Stimulated activated naive CD8-positive, alpha-beta T cell treated with anti-CD3 and anti-CD28 coated beads, Interleukin-15, amount 100 ng/mL, for 72 hours (primary cell): ENCODE data around the gene FOXP4.

Experiments used
- ATAC-seq: fragments of 150-1000 bp; cut with Tn5 transposase; 2 replicates; pipeline ENCODE4 v1.10.0; 2021; ENCODE audit warnings: mild to moderate bottlenecking, moderate library complexity
- DNase-seq, 2 donors: peaks; one replicate each; pipeline ENCODE4 v3.0.0; 2021 to 2022
- H3K27ac Mint-ChIP-seq, 2 donors: one replicate each; pipeline ENCODE4 v1.8.0; 2022; ENCODE audit warnings: mild to moderate bottlenecking in 2 of 2, mixed read lengths in 2 of 2, moderate library complexity in 2 of 2
- H3K27me3 Mint-ChIP-seq: one replicate; pipeline ENCODE4 v1.8.0; 2022; ENCODE audit warnings: mixed read lengths
- H3K4me1 Mint-ChIP-seq: one replicate; pipeline ENCODE4 v1.8.0; 2022; ENCODE audit warnings: mild to moderate bottlenecking, mixed read lengths
- H3K4me3 Mint-ChIP-seq, 2 donors: one replicate each; pipeline ENCODE4 v1.8.0; 2022; ENCODE audit warnings: mild to moderate bottlenecking in 2 of 2, mixed read lengths in 2 of 2, moderate library complexity in 1 of 2
- H3K9me3 Mint-ChIP-seq, 2 donors: one replicate each; pipeline ENCODE4 v1.8.0; 2022; ENCODE audit warnings: mixed read lengths in 2 of 2

Gene FOXP4

DNA sequence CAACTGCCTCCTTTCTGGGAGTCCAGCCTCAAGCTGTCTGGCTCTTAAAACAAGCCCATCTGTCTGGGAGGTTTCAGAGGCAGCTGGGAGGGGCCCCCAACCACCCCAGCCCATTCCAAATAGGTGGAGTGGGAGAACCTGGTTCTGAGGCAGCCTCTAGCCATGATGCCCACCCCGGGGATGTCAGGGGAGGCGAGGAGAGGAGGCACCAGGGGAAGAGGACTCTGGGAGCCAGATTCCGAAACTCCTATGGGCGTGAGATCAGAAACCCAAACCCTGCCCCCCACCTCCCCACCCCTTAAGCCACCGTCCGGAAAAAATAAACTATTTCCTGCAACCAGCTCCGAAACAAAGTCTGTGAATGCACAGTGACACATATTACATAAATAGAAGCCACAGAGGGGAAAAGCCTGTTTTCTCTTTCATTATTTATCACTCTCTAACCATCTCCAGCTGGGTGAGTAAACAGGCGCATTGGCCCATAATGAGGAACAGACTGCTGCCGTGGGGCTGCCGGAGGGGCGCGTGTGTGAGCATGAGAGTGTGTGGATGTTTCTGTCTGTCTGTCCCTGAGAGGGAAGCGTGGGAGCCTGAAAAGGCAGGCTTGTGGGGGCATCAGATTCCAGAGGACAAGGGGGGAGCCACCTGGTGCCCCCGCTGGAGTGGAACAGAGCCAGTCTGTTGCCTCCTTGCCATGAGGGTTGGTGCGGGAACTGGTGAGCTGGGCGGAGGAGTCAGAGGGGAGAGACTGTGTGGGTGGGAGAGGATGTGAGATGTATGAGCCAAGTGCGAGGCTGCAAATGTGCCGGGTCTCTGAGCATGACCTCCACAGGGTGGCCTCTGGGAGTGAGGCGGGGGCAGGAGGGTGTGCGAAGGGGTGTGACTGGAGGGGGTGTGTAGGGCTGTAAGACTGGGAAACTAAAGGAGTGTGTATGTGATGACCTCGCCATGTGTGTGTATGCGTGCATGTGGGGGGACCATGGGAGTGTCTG is 14.3 kb upstream of the FOXP4 start:
- H3K27ac Mint-ChIP-seq: peak overlapping the region; percentile 81 to 94
- no peaks in the 10 kb centered on the region for H3K9me3 Mint-ChIP-seq
- peaks cover 48% of the 10 kb centered on the region for H3K27me3 Mint-ChIP-seq

DNA sequence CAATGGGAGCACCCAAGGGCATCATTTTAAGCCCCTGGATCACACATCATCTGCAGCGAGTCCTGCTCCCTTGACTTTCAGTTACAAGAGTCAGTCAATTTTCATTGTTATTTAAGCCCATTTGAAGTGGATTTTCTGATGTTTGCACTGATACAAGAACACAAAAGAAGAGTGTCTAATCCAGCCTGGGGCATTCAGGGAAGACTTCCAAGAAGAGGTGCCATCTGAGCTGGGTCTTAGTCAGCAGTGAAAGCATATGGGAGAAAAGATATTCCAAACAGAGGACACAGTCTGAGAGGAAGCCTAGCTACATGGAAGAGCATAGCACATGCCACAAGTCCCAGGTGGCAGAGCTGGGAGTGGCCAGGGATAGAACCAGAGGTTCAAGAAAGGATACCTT is 10.4 kb upstream of the FOXP4 start:
- Mint-ChIP-seq H3K4me3 (no peak overlapping the region), H3K27ac (no peak overlapping the region), H3K4me1 (peaks cover 51% of the 10 kb centered on the region), H3K27me3 (peaks cover 54% of the 10 kb centered on the region), H3K9me3 (no peaks in the 10 kb centered on the region)
- no peak for DNase-seq
- ATAC-seq: no peak

More for the DNA sequence above, 14.3 kb upstream of the FOXP4 start:
- peaks cover 40% of the 10 kb centered on the region for H3K4me1 Mint-ChIP-seq
- peak overlapping the region; percentile 83 to 93 for H3K4me3 Mint-ChIP-seq
- ATAC-seq (peak; percentile 92), DNase-seq (peak; percentile 79 to 88)

DNA sequence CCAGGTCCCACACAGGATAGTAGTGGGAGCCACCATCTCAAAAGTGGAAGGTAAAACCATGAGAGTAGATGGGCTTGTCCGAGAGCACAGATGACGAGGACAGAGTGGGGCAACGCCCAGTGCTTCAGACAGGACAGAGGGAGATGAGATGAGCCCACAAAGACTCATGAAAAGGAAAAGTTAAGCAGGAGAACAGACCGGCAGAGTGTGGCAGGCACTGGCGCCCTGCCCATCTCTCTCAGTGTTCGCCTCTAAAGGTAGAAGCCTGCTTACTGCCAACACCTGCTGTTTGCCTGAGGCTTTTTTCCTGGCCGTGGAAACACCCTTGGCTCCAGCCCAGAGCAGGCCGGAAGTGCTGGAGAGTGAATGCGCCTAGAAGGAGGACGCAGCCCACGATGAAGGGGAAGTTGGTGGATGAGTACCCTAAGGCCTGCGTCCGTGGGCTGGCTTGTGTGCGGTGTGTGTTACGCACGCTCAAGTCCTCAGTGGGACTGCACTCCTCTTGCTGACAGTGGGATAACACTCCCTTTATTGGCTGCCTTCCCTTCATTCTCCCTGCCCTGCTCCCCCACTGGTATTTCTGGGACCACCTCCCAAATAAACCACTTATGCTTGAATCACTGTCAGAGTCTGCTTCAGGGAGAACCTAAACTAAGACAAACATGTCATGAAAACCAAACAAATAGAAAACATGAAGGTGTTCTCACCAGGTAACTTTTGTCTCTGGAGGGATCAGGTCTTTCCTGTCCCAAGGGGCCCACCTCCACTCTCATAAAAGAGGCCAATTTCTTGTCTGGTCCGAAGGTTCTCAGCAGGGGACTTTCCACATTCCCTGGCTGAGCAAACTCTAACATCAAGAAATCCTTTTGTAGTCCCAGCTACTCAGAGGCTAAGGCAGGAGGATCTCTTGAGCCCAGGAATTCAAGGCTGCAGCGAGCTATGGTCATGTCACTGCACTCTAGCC is 9.1 kb upstream of the FOXP4 start:
- Mint-ChIP-seq H3K27me3 (peaks cover 58% of the 10 kb centered on the region), H3K27ac (peak overlapping the region in 1 of 2 donors; percentile 11), H3K4me3 (no peak overlapping the region), H3K9me3 (no peaks in the 10 kb centered on the region), H3K4me1 (peaks cover 38% of the 10 kb centered on the region)
- DNase-seq: no peak
- ATAC-seq: no peak

DNA sequence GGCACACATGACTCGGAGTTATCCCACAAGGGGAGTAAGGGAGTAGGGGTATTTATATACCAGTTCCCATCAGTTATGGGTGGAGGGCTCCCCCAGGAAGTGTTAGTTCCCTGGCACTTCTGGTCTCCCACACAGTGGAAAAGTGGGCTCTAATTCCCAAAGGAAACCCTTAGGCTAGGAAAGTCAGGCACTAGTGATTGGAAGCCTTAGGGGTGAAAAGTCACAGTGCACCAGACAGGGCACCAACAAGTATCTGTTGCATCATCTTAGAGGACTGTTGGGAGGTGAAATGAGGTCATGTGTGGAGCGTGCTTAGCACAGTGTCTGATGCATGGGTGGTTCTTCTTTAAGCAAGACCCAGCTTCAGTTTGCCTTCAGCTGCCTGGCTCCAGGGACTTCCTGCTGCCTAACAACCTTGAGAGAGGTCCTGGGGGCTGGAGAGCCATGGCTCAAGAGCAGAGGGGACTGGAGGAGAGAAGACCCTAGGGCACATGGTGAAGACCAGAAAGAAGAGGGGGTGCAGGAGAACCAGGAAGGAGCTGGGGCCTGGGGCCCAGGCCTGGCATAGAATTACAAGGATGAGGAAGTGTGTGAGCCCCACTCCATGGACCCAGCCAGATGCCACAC is 7.5 kb upstream of the FOXP4 start:
- ATAC-seq (peak; percentile 64), DNase-seq (no peak)
- Mint-ChIP-seq H3K4me3 (no peak overlapping the region), H3K27me3 (peaks cover 58% of the 10 kb centered on the region), H3K27ac (peak overlapping the region; percentile 81 to 92), H3K9me3 (no peaks in the 10 kb centered on the region), H3K4me1 (peaks cover 22% of the 10 kb centered on the region)

DNA sequence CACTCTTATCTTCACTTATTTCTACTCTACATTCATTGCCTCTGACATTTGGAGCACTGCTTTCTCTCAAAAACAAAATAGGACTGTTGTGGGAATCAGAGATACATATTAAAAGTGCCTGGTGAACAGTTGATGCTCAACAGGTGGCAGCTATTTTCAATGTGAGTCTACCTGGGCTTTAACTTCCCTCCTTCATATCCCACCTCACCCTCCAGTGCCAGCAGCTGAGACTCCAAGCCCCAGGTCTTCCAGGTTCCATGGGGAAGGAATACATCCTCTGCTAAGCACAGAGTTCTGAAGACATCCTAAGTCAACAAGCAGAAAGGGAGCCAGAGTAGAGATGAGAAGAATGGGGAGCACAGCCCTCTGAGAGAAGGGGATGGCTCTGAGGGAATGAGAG is 7.0 kb upstream of the FOXP4 start:
- no peak overlapping the region for H3K4me3 Mint-ChIP-seq
- DNase-seq (no peak), ATAC-seq (no peak)
- H3K4me1 Mint-ChIP-seq: peaks cover 20% of the 10 kb centered on the region
- peak overlapping the region in 1 of 2 donors; percentile 92 for H3K27ac Mint-ChIP-seq
- peaks cover 58% of the 10 kb centered on the region for H3K27me3 Mint-ChIP-seq
- no peaks in the 10 kb centered on the region for H3K9me3 Mint-ChIP-seq

DNA sequence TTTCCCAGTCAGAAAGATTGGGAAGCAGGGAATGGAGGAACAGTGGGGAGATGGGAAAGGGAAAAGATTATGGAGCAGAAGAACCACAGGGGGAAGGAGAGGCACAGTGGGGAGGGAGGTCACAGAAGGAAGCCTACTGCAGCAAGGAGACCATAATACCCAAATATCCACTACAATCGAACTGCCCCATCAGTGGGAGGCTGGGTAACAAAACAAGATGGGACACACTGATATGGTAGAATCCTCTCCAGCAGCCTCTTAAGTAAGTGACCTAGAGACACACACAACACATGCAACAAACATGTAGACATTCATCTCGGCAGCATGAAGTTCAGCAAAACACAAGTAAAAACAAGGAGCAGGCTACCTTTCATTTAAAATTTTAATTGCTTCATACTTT is 4.8 kb upstream of the FOXP4 start:
- H3K27ac Mint-ChIP-seq: no peak overlapping the region

DNA sequence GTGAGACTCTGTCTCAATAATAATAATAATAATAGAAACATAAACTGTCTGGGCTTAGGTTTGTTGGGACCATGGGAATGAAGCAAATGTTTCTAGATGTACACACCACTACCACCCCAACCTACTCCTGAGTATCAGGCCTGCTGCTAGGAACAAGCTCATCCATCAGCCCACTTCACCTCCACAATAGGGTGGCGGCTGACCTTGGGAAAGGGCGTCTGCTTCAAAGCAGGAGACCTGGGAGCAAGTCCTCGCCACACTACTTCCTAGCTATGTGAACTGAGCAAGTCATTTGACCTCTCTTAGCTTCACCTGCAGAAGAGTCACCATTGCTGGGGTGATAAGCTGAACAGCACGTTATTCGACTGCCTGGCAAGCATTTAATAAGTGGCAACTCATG is 3.1 kb upstream of the FOXP4 start:
- Mint-ChIP-seq H3K9me3 (no peaks in the 10 kb centered on the region), H3K27ac (no peak overlapping the region)
- DNase-seq: no peak

More for the DNA sequence above, 4.8 kb upstream of the FOXP4 start:
- Mint-ChIP-seq H3K27me3 (peaks cover 46% of the 10 kb centered on the region), H3K4me3 (no peak overlapping the region), H3K9me3 (no peaks in the 10 kb centered on the region), H3K4me1 (peaks cover 40% of the 10 kb centered on the region)
- ATAC-seq: no peak
- DNase-seq: no peak

DNA sequence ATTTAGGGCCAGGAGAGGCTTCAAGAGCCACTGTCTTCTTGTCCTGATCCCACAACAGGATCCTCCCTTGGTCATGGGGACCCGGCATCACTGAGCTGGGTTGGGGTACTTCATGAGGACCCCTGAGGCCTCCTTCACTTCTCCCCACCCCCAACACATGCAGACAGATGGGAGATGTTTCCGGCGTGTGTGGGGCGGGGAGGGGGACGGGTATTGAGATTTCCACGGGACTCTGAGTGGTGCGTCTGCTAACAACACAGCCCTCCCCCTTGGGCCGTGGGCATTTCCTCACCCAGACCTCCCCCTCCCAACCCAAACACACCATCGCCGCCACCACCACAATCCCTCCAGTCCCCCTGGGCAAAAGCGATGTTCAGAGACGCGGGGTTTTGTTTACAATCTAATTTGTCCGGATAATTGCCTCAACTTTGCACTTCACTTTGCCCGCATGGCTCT is 906 bp upstream of the FOXP4 start:
- H3K27me3 Mint-ChIP-seq: peaks cover 39% of the 10 kb centered on the region

More for the DNA sequence above, 3.1 kb upstream of the FOXP4 start:
- peaks cover 38% of the 10 kb centered on the region for H3K27me3 Mint-ChIP-seq
- ATAC-seq: no peak
- H3K4me1 Mint-ChIP-seq: peaks cover 39% of the 10 kb centered on the region
- H3K4me3 Mint-ChIP-seq: no peak overlapping the region

DNA sequence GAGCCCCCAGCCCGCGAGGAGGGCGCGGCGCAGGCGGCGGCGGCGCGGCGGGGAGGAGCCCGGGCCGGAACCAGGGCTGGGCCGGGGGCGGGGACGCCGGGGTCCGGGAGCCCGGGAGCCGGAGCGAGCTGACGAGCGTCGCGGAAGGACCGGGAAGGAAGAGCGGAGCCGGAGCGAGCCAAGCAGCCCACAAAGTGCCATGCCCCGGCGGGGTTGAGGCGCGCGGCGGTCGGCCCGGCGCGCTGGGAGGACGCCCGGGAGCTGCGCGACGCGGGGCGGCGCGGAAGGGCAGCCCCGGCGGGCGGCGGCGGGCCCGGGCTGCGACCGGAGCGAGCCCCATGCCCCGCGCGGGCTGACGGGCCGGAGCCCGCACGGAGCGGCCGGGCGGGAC is 289 bp downstream of the FOXP4 start:
- Mint-ChIP-seq H3K4me1 (peaks cover 54% of the 10 kb centered on the region), H3K27ac (no peak overlapping the region), H3K9me3 (no peaks in the 10 kb centered on the region), H3K4me3 (peak overlapping the region in 1 of 2 donors; percentile 15), H3K27me3 (peaks cover 42% of the 10 kb centered on the region)
- ATAC-seq (peak; percentile 53), DNase-seq (no peak)

More for the DNA sequence above, 906 bp upstream of the FOXP4 start:
- peak; percentile 2 for ATAC-seq
- Mint-ChIP-seq H3K9me3 (no peaks in the 10 kb centered on the region), H3K4me1 (peaks cover 49% of the 10 kb centered on the region), H3K27ac (peak overlapping the region in 1 of 2 donors; percentile 74), H3K4me3 (peak overlapping the region; percentile 81 to 97)
- DNase-seq: no peak

DNA sequence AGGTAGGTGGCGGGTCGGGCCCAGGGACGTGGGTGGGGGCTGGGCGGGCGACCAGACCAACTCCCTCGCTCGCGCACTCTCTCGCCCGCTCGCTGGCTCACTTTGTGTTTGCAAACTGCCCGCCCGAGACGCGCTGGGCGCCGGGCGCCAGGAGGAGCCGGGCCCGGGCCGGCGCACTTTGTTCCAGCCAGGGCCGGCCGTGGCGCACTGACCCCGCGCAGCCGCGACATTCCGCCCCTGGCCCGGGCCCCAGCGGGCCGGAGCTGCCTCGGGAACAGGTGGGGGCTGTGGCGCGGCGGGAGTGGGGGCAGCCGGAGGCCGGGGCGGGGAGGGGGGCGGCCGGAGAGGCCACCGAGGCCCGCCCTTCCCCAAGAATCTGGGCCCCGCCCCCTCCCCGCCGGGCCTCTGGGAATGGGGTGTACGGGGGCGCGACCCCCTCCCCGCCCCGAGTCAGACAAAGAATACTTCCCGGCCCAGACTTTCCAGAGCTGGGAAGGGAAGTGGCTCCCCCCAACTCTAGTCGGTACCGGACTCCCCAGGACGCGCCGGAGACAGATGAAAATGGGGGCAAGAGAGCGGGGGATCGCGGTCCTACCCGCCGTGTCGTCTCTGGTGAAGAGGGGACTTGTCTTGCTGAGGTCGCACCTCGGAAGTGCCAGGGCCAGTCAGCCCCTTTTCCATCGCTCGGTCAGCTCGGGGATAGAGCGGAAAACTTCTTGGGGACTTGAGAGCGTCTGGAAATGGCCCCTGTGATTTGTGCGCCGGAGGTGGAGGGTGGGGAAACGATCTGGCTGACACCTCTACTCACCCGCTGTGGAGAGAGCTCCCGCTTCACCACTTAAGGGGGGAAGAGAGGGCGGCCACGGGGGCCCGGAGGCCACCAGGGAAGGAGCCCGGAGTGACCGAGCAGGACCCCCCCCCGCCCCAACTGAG is 951 bp downstream of the FOXP4 start:
- Mint-ChIP-seq H3K27ac (peak overlapping the region; percentile 79 to 83), H3K27me3 (peaks cover 49% of the 10 kb centered on the region)

DNA sequence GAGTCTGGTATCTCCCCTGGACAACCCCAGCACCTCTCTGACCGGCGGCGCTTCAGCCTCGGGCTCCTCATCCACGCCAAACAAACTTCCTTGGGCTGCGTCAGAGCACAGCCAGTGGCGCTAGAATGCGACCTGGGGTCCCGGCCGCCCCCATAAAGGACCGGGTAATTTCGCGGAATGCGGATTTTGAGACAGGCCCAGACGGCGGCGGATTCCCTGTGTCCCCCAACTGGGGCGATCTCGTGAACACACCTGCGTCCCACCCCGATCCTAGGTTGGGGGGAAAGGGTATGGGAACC is 1.6 kb downstream of the FOXP4 start:
- peak overlapping the region in 1 of 2 donors; percentile 79 for H3K27ac Mint-ChIP-seq
- ATAC-seq: no peak

More for the DNA sequence above, 951 bp downstream of the FOXP4 start:
- Mint-ChIP-seq H3K4me1 (peaks cover 55% of the 10 kb centered on the region), H3K4me3 (peak overlapping the region; percentile 93), H3K9me3 (no peaks in the 10 kb centered on the region)
- no peak for ATAC-seq
- peak; percentile 34 to 42 for DNase-seq

DNA sequence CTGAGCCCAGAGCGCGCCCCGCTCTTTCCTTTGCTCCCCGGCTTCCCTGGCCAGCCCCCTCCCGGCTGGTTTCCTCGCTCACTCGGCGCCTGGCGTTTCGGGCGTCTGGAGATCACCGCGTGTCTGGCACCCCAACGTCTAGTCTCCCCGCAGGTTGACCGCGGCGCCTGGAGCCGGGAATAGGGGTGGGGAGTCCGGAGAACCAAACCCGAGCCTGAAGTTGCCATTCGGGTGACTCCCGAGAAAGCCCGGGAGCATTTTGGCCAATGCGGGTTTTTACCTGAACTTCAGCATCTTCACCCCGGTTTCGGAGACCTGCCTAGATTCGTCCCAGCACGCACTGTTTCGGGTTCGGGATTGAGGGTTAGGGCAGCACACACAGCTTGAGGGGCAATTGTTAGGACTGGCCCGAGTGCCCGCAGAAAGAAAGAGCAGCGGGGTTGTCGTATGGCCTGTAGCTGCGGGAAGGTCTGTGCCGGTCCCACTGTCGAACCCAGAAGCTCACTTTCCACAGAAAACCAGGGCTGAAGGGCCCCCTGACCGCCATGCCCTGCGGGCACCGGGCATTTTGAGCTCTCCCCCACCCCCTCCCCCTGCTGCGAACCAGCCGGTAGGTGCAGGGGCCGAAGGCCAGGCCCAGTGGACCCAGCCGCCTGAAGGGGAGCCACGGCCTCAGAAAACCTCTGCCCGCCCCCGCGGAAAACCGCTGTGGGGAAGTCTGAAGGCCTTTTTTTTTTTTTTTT is 2.1 kb downstream of the FOXP4 start:
- H3K4me1 Mint-ChIP-seq: peaks cover 55% of the 10 kb centered on the region
- DNase-seq (peak; percentile 38 to 54), ATAC-seq (no peak)
- H3K4me3 Mint-ChIP-seq: peak overlapping the region; percentile 93
- peak overlapping the region in 1 of 2 donors; percentile 71 for H3K27ac Mint-ChIP-seq
- peaks cover 58% of the 10 kb centered on the region for H3K27me3 Mint-ChIP-seq
- H3K9me3 Mint-ChIP-seq: no peaks in the 10 kb centered on the region

More for the DNA sequence above, 1.6 kb downstream of the FOXP4 start:
- H3K4me3 Mint-ChIP-seq: peak overlapping the region; percentile 93
- H3K9me3 Mint-ChIP-seq: no peaks in the 10 kb centered on the region
- DNase-seq: no peak
- peaks cover 53% of the 10 kb centered on the region for H3K27me3 Mint-ChIP-seq
- peaks cover 55% of the 10 kb centered on the region for H3K4me1 Mint-ChIP-seq

DNA sequence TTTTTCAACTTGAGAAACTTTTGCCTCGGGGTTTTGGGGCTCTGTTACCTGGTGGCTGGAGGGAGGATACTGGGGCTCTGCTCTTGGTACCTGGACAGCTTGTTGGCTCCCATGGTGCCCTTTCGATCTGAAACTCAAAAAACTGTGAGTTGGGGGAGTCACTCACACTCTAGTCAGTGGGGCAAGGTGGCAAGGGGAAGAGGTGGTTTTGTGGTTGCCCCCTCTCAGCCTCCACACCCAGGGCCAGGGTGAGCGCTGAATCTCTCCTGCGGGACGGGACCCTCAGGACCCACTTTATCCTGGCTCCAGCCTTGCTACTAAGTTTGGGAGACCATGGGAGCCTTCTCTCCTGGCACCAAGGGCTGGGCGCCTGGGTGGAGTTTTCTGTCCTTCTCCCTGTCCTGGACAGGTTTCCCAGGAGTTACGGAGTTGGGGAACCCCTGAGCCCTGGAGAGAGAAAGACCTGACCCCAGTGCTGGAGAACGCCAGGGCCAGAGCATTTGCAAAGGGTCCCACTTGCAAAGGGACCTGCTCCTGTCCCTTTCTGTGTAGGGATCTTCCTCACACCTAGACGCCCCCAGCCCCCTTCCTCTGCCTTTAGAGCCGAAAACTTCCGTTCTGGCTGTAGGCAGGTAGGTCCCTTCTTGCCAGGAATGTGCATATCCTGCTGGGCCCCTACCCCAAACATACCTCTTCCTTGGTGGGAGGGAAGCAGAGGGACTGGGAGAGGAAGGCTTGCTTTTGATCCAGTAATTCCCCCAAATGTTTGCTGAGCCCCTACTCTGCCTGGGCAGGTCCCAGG is 2.9 kb downstream of the FOXP4 start:
- Mint-ChIP-seq H3K27ac (peak overlapping the region; percentile 49 to 71), H3K4me3 (peak overlapping the region; percentile 93), H3K4me1 (peaks cover 55% of the 10 kb centered on the region), H3K27me3 (peaks cover 66% of the 10 kb centered on the region), H3K9me3 (no peaks in the 10 kb centered on the region)
- DNase-seq (no peak), ATAC-seq (no peak)
